Activated naive CD8-positive, alpha-beta T cell treated with anti-CD3 and anti-CD28 coated beads, Interleukin-2, amount 50 U/mL, for 16 hours (primary cell): ENCODE data around the gene NECAP2.

Experiments
- DNase-seq: peaks from one replicate; pipeline ENCODE4 v3.0.0-alpha.2; 2020; ENCODE audit warnings: low read depth, low spot score

The NECAP2 gene, protein sequence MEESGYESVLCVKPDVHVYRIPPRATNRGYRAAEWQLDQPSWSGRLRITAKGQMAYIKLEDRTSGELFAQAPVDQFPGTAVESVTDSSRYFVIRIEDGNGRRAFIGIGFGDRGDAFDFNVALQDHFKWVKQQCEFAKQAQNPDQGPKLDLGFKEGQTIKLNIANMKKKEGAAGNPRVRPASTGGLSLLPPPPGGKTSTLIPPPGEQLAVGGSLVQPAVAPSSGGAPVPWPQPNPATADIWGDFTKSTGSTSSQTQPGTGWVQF

DNA sequence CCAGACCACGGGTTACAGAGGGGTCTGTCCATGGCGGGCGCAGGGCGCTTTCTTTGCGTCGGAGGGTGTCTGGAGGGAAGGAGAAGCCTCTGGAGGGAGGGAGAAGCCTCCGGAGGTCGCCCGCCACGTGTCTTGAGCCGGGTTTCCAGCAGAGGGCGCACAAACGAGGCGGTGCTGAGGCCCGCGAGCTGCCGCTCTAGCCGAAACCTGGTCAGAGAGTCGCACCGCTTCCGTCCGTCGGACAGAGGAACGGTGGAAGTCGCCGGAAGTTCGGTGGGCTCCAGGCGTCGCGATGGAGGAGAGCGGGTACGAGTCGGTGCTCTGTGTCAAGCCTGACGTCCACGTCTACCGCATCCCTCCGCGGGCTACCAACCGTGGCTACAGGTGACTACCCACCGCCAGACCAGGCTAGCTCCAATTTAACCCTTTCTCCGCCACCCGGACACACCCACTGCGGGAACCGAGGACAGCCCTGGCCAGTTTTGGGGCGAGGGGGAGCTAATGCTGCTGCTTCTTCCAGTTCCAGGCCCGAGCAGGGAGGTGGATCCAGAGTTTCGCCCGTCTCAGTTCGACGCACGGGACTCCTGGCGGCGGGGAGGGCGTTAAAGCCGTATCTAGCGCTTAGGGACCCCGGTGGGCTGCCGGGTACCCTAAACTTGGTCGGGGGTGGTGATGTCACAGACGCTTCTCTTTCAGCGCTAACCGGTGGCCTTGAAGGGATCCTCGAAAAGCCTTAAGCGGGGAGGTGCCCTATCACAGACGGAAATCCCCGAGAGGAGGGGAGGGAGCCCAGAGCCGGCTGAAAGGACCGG, at the start of gene NECAP2:
Gene NECAP2 (plus strand): TSS at position 255 of the 812 bp plus-strand sequence. CDS start 38 bp downstream, at position 293.
- DNase-seq: peak; percentile 88

DNA sequence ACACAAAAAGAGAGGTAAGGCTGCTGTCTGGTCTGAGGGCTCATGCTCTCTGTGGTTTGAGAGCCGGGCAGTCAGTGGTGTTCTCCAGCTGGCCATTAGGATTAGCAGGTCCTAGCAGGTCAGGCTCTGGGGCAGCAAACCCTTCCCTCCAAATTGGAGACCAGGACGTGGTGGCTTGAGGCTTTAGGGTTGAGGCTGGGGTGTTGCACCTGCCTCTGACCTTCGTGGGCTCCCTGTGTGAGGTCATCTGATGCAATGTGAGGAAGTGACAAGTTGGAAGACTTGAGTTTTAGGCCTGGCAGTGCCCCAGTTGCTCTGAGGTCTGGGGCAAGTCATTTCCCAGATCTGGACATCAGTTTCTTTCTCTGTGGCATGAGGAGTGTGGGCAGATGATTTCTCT, 49.1 kb upstream of the NECAP2 start:
- DNase-seq: no peak

DNA sequence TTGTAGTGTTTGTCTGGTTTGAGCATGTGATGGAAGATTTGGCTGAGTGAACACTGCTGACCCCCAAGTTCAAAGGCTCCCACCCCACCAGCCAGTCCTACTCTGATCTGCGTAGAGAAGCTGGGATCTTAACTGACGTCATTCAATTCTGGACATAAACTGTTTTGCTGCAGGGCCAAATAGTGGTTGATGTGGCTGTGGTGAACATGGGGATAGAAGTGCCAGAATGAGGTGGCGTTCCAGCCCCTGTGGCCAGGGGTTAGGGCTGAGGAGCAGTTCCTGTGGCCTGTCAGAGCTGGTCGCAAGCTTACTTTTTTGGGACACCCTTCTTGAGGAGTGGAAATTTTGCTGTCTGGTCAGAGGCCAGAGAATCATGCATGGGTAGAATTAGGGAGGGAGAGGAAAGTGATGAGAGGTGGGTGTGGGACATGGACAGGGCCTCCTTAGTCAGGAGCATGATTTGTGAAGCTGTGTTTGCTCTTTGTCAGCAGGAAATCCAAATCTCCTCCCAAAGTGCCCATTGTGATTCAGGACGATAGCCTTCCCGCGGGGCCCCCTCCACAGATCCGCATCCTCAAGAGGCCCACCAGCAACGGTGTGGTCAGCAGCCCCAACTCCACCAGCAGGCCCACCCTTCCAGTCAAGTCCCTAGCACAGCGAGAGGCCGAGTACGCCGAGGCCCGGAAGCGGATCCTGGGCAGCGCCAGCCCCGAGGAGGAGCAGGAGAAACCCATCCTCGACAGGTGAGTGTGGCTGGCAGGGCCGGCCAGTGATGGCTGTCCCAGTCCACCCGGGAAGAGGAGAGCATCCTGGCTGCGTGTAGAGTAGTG, 47.6 kb upstream of the NECAP2 start:
- no peak for DNase-seq

DNA sequence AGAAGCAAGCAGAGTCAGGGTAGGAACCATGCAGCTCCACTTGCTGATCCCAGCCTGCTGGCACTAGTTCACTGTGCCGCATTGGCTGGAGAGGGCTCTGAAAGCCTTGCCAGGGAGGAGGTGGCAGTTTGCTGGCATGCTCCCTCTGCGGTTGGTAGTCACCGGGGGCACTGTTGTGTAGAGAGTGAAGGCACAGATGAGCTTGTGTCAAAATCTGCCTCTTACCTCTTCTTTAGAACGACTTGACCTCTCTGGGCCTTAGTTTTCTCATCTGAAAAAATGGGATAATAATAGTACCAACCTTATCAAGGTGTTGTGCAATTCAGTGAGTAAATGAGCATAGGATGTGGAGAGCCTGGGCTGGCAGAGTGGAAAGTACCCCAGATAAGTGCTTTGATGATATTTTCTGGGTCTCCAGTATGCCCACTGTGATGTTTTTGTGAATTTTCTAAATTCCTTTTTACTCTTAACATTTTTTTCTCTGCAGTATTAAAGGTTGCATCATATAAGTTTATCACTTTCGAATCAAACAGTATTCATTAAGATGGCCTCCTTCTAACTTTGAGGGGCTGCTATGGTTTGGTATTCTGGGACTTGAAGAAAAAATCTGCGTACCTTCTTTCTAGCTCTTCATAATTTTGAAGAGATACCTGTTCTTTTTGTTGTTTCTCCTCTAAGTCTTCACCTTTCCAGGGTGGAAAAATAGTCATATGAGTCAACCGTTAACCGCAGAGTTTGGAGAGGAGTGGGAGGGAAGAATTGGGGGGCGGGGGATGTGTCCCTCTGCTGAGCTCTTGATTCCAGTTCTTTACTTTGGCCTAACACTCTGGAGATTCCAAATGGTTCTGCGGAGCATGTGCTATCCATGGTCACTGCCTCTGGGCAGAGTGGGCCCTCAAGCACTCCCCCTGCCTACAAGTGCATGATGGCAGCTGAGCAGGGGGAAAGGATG, 46.7 kb upstream of the NECAP2 start:
- DNase-seq: no peak

DNA sequence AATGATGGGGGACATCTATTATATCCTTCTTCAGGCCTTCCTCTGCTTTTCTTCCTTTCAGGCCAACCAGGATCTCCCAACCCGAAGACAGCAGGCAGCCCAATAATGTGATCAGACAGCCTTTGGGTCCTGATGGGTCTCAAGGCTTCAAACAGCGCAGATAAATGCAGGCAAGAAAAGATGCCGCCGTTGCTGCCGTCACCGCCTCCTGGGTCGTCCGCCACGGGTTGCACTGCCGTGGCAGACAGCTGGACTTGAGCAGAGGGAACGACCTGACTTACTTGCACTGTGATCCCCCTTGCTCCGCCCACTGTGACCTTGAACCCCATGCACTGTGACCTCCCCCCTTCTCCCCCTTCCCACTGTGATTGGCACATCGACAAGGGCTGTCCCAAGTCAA, 45.5 kb upstream of the NECAP2 start:
- DNase-seq: no peak

DNA sequence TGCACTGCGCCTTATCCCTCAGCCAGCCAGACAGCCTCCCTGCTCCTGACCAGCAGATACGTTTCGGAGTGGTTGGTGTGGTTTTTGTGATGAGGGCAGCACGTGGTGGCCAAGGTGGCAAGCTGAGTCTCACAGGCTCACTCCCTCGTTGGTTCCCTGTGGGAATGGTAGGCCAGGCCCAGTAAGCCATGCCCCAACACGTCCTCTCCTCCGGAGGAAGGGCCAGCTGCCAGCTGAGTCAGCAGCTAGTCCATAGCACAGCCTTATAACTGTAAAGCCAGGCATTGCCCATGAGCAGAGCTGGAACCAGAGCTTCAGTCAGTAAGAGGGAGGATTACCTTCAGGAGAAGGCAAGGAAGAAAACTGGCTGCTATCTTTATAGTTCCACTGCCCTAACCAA, 43.9 kb upstream of the NECAP2 start:
- no peak for DNase-seq

DNA sequence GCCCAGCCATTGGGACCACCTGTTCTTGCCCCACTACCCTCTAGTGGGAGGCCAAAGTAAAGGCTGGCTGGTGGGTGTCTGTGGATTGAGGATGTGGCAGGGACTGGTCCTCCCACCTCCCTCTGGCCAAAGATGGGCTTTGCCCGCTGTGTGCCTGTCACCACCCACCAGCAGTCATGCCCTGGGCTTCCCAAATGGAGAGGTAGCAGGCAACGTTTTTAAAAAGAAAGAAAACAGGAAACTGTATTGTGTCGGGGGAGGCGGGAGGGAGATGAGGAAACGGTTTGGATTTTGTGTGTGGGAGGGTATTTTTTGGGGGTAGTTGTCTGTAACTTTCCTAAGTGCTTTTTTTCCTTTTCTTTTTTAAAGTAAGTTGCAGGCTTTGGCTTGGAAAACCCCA, 43.4 kb upstream of the NECAP2 start:
- no peak for DNase-seq

DNA sequence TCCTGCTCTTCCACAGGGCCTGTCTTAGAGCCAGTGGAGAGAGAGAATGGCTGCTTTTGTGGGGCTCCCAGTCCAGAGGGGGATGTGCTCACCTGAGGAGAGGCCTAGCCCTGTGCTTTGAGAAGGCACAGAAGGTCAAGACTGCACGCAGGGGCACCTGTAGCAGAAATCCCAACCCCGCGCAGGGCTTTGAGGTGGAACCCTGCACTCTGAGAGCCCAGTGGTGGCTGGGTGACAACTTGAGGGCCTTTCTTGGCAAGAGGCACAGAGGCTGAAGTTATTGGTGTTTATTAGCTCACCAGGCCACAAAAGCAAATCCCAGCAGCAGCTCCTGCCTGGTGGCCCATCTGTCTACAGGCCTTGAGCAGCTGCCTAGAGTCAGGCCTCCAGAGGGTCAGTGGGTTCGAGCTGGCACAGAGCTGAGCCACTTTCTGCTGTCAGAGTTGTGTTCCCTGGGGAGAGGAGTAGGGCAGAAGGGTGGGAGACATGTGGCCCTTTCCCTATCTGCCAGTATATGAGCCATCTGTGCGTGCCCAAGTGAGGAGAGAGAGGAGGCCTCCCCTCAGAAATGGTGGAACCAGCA, 42.1 kb upstream of the NECAP2 start:
- DNase-seq: no peak

DNA sequence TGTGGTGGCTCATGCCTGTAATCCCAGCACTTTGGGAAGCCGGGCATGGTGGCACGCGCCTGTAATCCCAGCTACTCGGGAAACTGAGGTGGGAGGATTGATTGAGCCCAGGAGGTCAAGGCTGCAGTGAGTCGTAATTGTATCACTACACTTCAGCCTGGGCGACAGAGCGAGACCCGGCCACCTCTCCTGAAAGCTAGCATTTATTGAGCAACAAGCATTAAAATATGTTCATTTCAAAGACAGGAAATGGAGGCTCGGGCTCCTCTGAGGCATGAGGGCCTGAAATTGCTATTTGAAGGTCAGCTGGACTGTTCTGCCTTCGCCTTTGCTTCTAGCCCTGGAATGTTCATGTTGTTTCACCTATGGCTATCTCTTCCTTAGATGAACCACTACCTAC, 37.8 kb upstream of the NECAP2 start:
- DNase-seq: no peak

DNA sequence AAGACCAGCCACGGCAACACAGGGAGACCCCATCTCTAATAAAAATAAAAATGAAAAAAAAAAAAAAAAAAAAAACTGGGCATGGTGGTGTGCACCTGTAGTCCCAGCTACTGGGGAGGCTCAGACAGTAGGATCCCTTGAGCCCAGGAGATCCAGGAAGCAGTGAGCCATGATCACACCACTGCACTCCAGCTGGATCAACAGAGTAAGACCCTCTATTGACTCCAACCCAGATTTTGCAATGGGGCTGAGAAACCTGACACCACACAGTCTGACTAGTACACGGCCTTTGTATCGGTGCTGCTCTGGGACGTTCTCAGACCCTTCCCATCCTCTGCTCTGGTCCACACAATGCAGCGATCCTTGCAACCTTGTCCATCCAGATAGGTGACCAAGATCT, 35.1 kb upstream of the NECAP2 start:
- DNase-seq: no peak

DNA sequence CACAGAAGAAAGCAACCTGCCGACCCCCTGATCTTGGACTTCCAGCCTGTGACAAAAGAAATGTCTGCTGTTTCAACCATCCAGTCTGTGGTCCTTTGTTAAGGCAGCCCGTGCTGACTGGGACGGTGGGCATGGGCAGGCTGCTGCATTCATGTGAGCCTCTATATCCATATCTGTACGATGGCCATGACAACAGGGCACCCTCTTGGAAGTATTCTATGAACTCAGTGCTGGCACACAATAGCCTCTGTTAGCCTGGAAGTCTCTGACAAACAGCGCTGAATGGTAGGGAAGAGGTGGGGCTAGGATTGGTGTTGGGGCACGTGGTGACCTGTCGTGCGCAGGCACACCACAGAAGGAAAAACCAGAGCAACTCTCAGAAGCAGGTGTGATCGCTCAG, 33.7 kb upstream of the NECAP2 start:
- no peak for DNase-seq

DNA sequence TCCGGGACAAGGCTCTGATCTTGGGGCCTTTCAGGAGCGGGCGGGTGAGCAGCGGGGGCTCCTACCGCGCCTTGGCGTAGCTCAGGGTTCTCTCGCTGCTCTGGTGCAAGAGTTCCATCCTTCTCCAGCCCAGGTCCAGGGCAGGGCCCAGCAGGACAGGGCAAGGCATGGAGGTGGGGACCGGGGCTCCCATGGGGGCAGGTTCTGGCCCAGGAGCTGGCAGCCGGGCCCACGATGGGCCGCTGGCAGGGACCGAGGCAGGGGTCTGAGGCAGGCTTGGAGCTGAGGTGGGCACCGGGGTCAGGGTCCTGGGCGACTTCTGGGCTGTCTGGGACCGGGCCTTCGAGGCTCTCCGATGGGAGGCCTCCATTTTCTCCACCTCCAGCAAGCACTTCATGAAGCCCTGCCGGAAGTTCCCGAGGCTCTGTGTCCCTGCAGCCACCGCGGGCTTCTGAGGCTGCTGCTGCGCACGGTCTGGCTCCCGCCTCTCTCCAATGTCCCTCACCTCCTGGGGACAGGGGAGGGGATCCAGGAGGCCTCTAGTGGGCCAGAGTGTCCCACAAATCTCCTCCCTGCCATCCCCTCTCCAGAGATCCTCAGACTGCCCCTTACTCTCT, 30.9 kb upstream of the NECAP2 start:
- no peak for DNase-seq

DNA sequence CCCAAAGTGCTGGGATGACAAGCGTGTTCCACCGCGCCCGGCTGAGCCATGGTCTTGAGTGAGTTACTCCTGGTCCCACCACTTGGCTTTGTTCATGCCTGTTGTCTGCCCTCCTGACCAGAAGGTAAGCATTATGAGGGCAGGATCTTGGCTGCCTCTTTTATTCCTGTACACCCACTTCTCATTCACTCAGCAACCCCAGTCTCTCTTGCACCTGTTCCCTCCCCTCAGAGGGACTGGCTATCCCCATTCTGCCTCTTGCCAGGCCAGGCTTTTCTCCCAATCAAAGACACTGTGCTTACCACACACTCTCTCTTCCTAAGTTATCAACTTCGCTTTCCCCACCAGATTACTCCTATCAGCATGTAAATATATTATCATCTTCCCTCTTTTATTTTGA, 29.7 kb upstream of the NECAP2 start:
- DNase-seq: no peak

DNA sequence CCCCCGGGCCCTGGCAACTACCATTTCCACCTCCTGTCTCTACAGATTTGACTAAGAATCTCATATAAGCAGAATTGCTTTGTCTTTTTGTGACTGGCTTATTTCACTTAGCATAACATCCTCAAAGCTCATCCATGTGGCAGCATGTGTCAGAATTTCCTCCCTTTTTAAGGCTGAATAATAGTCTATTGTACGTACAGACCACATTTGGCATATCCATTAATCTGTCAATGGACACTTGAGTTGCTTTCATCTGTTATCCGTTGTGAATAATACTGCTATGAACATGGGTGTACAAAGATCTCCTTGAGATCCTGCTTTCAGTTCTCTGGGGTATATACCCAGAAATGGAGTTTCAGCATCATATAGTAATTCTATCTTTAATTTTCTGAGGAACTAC, 27.3 kb upstream of the NECAP2 start:
- no peak for DNase-seq

DNA sequence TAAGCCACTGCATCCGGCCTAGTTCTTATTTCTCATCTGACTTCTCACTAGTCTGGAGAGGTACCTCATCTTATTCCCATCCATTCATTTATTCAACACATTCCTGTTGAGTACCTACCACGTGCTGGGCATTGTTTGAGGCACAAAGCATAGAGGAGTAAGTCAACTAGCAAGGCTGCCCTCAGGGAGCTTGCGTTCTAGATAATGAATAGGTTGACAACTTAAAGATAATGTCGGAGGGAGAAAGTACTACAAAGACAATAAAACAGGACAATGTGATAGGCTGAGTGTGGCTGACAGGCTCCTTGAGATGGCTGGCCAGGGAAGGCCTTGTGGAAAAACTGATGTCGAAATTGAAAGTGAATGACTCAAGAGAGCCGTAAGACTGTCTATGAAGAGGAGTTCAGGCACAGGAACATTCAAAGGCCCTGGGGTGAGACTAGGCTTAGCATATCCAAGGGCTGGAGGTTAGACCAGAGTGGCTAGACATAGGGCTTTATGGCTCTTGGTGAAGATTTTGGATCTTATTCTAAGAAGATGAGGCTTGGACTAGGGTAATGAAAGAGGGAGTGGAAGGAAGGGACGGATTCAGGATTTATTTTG, 21.6 kb upstream of the NECAP2 start:
- DNase-seq: no peak

DNA sequence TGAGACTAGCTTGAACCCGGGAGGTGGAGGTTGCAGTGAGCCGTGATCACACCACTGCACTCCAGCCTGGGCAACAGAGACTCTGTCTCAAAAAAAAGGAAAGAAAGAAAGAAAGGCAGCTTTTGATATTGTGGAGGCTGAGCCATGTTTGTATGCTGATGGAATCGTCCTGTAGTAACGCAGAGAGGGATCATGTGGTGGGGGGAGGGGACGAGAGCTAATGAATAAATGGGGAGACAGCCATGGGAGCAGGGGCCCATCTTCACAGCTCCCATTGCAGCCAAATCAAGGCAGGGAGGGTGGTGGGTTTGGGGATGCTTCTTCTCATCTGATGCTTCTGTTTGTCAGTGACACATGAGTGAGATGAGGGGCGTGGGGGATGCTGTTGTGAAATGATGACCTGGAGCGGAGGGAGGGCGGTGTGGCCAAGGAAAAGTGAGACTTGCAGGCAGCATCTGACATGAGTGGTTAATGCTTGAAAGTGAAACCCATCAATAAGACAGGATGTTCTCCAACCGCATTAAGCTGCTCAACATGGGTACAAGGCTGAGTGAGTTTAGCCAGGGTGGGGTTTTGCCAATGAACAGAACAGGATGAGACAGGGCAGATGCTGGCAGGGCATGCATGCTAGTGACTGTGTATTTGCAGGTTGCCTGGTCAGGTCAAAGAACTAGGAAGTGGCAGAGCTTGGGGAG, 20.0 kb upstream of the NECAP2 start:
- DNase-seq: peak; percentile 40

DNA sequence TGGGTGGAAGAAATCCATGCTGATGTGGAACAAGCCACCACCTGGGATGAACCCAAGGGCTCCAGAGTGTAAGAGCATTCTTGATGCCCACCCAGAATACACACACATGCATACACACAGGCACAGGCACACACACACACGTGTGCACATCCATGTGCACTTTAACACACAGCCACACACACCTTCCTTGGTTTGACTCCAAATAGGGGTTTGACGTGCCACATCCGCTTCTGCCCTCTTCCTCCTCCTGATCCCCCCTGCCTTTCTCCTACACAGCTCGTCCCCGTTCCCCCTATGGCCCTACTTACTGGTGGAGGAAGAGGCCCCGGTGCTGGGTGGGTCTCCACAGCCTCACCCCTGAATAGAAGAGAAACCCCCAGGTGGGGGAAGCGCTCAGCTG, 19.3 kb upstream of the NECAP2 start:
- no peak for DNase-seq

DNA sequence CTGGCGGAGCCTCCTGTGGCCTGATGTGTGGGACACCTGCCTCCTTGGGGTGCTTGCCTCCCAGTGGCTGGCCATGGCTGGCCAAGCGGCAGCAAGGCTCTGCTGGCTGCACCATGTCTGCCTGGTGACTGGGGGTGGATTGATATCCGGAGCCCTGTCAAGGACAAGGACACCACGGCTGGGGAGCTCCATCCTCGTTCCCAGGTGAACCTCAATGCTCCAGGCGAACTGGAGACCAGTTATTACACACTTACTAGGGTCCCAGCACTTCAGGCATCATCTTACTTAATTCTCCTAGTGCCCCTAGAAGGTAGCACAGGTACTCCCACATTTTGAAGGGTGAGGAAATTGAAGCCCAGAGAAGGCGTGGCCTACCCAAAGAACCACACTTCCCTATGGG, 18.5 kb upstream of the NECAP2 start:
- no peak for DNase-seq
